Liver (tissue), 9 donors: ENCODE data around the gene PLS1. TPM values are rescaled to one million over a fixed set of nuclear protein-coding genes. Genes with fewer than 3 reads are reported as not detected.

ENCODE experiments used
- DNase-seq: peaks from one replicate; pipeline ENCODE4 v3.0.0-alpha.2; 2017; ENCODE audit warnings: low spot score
- H3K27ac ChIP-seq, 2 donors: one replicate each; pipeline ENCODE4 v1.7.0; 2013; ENCODE audit warnings: inconsistent platforms in 2 of 2, low read length in 2 of 2, control low read depth in 1 of 2, low read depth in 1 of 2, mild to moderate bottlenecking in 1 of 2
- H3K27me3 ChIP-seq, 4 donors: one replicate each; pipeline versions ENCODE4 v1.6.1 to v1.7.0; 2013; ENCODE audit warnings: low read length in 3 of 4, inconsistent platforms in 1 of 4, mild to moderate bottlenecking in 1 of 4, moderate library complexity in 1 of 4; ENCODE audit not compliant: control insufficient read depth in 4 of 4, insufficient read depth in 4 of 4
- H3K36me3 ChIP-seq, 4 donors: one replicate each; pipeline versions ENCODE4 v1.6.1 to v1.7.0; 2013; ENCODE audit warnings: low read length in 3 of 4, mild to moderate bottlenecking in 3 of 4, low read depth in 1 of 4, moderate library complexity in 1 of 4; ENCODE audit not compliant: control insufficient read depth in 4 of 4, insufficient read depth in 3 of 4
- H3K4me1 ChIP-seq, 4 donors: one replicate each; pipeline versions ENCODE4 v1.6.1 to v1.7.0; 2013; ENCODE audit warnings: low read length in 3 of 4, mild to moderate bottlenecking in 3 of 4, moderate library complexity in 1 of 4; ENCODE audit not compliant: control insufficient read depth in 4 of 4, insufficient read depth in 4 of 4
- H3K4me3 ChIP-seq, 3 donors: one replicate each; pipeline versions ENCODE4 v1.6.1 to v1.7.0; 2013; ENCODE audit warnings: low read length in 3 of 3, control low read depth in 1 of 3, low read depth in 1 of 3, mild to moderate bottlenecking in 1 of 3
- H3K9ac ChIP-seq, 2 donors: one replicate each; pipeline ENCODE4 v1.7.0; 2013; ENCODE audit warnings: low read length in 2 of 2, mild to moderate bottlenecking in 2 of 2, moderate library complexity in 2 of 2, control low read depth in 1 of 2, low read depth in 1 of 2
- H3K9me3 ChIP-seq, 4 donors: one replicate each; pipeline versions ENCODE4 v1.6.1 to v1.7.0; 2013; ENCODE audit warnings: low read length in 3 of 4; ENCODE audit not compliant: control insufficient read depth in 4 of 4
- EGR1 ChIP-seq, 2 donors: IDR thresholded peaks; 2 replicates each; pipeline ENCODE4 v1.6.1; 2016 to 2018; ENCODE audit warnings: antibody characterized with exemption in 2 of 2, low read depth in 2 of 2
- FOXA2 ChIP-seq: IDR thresholded peaks from 2 replicates; pipeline ENCODE4 v1.6.1; 2016; ENCODE audit warnings: antibody characterized with exemption
- GABPA ChIP-seq, 2 donors: IDR thresholded peaks in 1 of 2; conservative IDR thresholded peaks in 1 of 2; 2 replicates each; pipeline ENCODE4 v1.6.1; 2016; ENCODE audit warnings: antibody characterized with exemption in 2 of 2, mild to moderate bottlenecking in 1 of 2, moderate library complexity in 1 of 2
- HNF4A ChIP-seq, 2 donors: conservative IDR thresholded peaks; 2 replicates each; pipeline ENCODE4 v1.6.1; 2016; ENCODE audit warnings: antibody characterized with exemption in 2 of 2, mild to moderate bottlenecking in 2 of 2
- HNF4G ChIP-seq: IDR thresholded peaks from 2 replicates; pipeline ENCODE4 v1.6.1; 2016; ENCODE audit warnings: antibody characterized with exemption
- JUND ChIP-seq, 2 donors: IDR thresholded peaks; 2 replicates each; pipeline ENCODE4 v1.6.1; 2016; ENCODE audit warnings: antibody characterized with exemption in 2 of 2
- RAD21 ChIP-seq, 2 donors: IDR thresholded peaks; 2 replicates each; pipeline ENCODE4 v1.6.1; 2016; ENCODE audit warnings: antibody characterized with exemption in 2 of 2, mild to moderate bottlenecking in 2 of 2
- RXRA ChIP-seq, 2 donors: IDR thresholded peaks; 2 replicates each; pipeline ENCODE4 v1.6.1; 2017 to 2018; ENCODE audit warnings: antibody characterized with exemption in 2 of 2, mild to moderate bottlenecking in 1 of 2
- WGBS: extraction: QIAGEN DNeasy Blood & Tissue Kit; methylation state at CpG from one replicate; pipeline ENCODE4 v1.1.7; 2013; 5-methylcytosine and 5-hydroxymethylcytosine counted together
- polyA plus RNA-seq, 2 donors: library from polyadenylated mRNA; stranded (reverse) in 1 of 2; unstranded in 1 of 2; fragments of 200-250 nt in 1 of 2; fragments of >200 nt in 1 of 2; fragmentation: Nextera tagmentation in 1 of 2; extraction: Ambion mirVana in 1 of 2; gene quantifications; one replicate each; pipeline versions ENCODE4 v1.2.1 to v1.2.3, GENCODE V29; 2013 to 2015
- total RNA-seq, 2 donors: library from RNA; depleted of rRNA; stranded (reverse); fragments of >200 nt; gene quantifications; one replicate each; pipeline ENCODE4 v1.2.3, GENCODE V29; 2014
- TF ChIP-seq, protein P1 (sequence below): IDR thresholded peaks from 2 replicates; pipeline ENCODE4 v1.6.1; 2016; ENCODE audit warnings: antibody characterized with exemption
- TF ChIP-seq, protein P2 (sequence below): IDR thresholded peaks from 2 replicates; pipeline ENCODE4 v1.6.1; 2016; ENCODE audit warnings: antibody characterized with exemption, mild to moderate bottlenecking
- donor health status: healthy.
- donor health status: healthy.
- donor health status: healthy.
- donor health status: healthy.
- donor health status: healthy.

The PLS1 gene
- total and polyA plus RNA-seq, 4 donors: 7.2 to 21.9 (median 10.1) TPM

DNA sequence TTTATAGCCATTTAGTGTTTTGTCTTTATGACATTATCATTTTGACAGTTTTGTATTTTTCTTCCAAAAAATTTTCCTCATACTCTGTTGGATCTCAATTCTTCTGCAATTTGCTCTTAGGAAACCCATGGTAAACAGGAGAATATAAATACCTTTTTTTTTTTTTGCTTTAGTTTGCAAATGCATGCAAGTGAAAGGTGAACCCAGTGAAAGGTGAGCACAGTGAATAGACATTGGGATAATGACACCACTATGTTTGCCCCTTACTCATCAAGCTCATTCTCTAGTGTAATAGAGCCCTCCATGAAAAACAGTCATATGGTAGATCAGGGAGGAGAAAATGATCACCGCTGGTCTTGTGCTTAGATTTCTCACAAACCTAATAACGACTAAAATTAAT is 68.6 kb downstream of the PLS1 start:
- Histone ChIP-seq H3K4me3 (peak overlapping the region in 2 of 3 donors; percentile 8 to 39), H3K9ac (peak overlapping the region; percentile 66 to 74), H3K27ac (peak overlapping the region; percentile 65 to 88), H3K36me3 (no peaks in the 10 kb centered on the region), H3K4me1 (peaks cover 3 to 19% (median 10%) of the 10 kb centered on the region in 4 donors), H3K27me3 (no peaks in the 10 kb centered on the region), H3K9me3 (no peaks in the 10 kb centered on the region)
- TF ChIP-seq FOXA2 (no peak), RXRA (IDR thresholded peaks at IDR 0.05) (peak in 1 of 2 donors; percentile 30)
- 54% methylated on average over 2 of the region's 2 CpGs for WGBS
- DNase-seq: no peak

DNA sequence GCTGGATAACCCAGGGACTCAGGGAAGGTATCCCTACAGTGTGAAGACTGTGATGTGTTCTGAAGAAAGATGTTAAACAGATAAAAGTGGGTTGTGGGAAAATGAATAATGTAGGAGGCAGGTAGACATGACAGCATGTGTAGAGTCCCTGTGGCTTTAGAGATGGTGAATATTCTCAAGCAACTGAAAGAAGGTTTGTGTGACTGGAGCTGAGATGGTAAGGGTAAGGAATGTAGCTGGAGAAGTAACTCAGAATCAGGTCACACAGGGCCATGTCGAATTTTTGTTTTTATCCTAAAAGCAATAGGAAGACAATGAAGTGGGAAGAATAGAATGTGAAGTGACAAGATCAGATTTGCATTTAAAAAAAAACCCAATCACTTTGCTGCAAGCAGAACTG is 73.9 kb downstream of the PLS1 start:
- H3K4me1 ChIP-seq: peaks cover 0 to 11% (median 1%) of the 10 kb centered on the region in 4 donors
- H3K36me3 ChIP-seq: peaks cover 0 to 2% (median 0%) of the 10 kb centered on the region in 4 donors
- H3K27ac ChIP-seq: no peak overlapping the region
- TF ChIP-seq HNF4A (conservative IDR thresholded peaks at IDR 0.05) (no peak), GABPA (IDR thresholded peaks at IDR 0.05 in 1 of 2, conservative IDR thresholded peaks at IDR 0.05 in 1 of 2) (no peak), RAD21 (IDR thresholded peaks at IDR 0.05) (no peak), JUND (IDR thresholded peaks at IDR 0.05) (no peak), HNF4G (no peak), EGR1 (IDR thresholded peaks at IDR 0.05; ENCODE audit: low read depth in 2 of 2) (no peak)
- TF ChIP-seq, protein P1, sequence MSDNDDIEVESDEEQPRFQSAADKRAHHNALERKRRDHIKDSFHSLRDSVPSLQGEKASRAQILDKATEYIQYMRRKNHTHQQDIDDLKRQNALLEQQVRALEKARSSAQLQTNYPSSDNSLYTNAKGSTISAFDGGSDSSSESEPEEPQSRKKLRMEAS: no peak
- TF ChIP-seq, protein P2, sequence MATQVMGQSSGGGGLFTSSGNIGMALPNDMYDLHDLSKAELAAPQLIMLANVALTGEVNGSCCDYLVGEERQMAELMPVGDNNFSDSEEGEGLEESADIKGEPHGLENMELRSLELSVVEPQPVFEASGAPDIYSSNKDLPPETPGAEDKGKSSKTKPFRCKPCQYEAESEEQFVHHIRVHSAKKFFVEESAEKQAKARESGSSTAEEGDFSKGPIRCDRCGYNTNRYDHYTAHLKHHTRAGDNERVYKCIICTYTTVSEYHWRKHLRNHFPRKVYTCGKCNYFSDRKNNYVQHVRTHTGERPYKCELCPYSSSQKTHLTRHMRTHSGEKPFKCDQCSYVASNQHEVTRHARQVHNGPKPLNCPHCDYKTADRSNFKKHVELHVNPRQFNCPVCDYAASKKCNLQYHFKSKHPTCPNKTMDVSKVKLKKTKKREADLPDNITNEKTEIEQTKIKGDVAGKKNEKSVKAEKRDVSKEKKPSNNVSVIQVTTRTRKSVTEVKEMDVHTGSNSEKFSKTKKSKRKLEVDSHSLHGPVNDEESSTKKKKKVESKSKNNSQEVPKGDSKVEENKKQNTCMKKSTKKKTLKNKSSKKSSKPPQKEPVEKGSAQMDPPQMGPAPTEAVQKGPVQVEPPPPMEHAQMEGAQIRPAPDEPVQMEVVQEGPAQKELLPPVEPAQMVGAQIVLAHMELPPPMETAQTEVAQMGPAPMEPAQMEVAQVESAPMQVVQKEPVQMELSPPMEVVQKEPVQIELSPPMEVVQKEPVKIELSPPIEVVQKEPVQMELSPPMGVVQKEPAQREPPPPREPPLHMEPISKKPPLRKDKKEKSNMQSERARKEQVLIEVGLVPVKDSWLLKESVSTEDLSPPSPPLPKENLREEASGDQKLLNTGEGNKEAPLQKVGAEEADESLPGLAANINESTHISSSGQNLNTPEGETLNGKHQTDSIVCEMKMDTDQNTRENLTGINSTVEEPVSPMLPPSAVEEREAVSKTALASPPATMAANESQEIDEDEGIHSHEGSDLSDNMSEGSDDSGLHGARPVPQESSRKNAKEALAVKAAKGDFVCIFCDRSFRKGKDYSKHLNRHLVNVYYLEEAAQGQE: no peak
- no peaks in the 10 kb centered on the region for H3K9me3 ChIP-seq
- H3K9ac ChIP-seq: no peak overlapping the region
- no peak overlapping the region for H3K4me3 ChIP-seq
- WGBS: 55% methylated on average over 1 of the region's 1 CpG
- DNase-seq: no peak
- H3K27me3 ChIP-seq: no peaks in the 10 kb centered on the region

DNA sequence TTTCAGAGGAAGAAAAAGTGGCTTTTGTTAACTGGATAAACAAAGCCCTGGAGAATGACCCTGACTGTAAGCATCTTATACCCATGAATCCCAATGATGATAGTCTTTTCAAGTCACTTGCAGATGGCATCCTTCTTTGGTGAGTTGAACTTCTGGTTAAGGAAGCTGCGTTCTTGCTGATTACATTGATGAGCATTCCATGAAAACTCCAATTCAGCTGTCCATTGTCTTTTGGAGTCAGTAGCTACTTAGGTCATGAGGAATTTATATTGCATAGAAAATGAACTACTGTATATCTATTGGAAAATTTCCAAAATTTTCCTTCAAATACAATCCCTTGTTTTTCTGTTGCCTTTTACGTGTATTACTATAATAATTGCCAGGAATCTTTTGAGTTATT is 80.0 kb downstream of the PLS1 start:
- no peak overlapping the region for H3K27ac ChIP-seq
- TF ChIP-seq, protein P1: no peak
- TF ChIP-seq JUND (IDR thresholded peaks at IDR 0.05): no peak
- H3K4me1 ChIP-seq: no peaks in the 10 kb centered on the region
- peaks cover 0 to 2% (median 0%) of the 10 kb centered on the region in 4 donors for H3K36me3 ChIP-seq
- no peaks in the 10 kb centered on the region for H3K9me3 ChIP-seq
- no peaks in the 10 kb centered on the region for H3K27me3 ChIP-seq
- 83% methylated on average over 2 of the region's 2 CpGs for WGBS
- no peak overlapping the region for H3K9ac ChIP-seq
- H3K4me3 ChIP-seq: no peak overlapping the region
- DNase-seq: no peak
